ENCODE measurements around the gene FARP2.

FARP2 gene

DNA sequence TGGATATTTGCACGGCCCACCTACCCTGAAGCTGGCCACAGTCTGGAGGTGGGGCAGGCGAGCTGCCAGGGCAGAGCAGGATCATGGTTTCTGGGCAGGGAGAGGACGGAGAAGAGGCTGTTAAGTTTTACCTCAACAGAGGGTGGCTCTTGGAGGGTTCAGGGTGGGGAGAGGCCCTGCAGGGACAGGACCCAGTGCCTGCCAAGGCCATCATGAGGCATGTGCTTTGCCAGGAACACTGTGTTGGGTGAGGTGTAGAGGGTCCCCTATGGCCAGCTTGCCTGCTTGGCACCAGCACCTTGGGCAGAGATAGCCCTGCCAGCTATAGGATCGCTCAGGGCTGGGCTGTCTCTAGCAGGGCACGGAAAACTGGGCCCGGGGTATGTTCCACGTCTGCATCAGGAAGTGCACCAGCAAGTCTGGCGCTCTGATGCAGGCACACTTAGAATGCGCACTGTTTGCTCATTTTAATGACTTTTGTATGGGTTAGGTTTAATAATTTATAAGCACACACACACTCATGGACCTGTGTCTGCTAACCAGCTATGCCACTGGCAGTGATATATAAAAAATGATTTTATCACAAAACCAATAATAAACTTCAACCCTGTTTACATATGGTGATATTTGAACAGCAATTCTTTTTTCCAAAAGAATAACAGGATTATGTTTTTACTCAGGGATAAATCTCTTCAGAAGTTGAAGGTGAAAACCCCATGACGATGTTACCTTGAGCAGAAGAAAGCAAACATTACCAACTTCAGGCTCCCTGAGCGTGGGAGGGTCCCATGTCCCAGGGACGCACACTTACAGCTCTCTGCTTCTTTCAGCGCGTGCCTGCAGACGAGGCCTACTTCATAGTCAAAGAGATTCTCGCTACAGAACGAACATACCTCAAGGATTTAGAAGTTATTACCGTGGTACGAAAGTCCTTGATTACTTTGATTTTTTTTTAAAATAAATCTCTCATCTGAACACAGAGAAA, 105.9 kb downstream of the FARP2 start:
- DNase-seq: no peak

GRCh38 chr2:241463276-241464135, 107.4 kb downstream of the FARP2 start:
- DNase-seq: no peak

- no peak for DNase-seq
Observed at GRCh38 chr2:241465543-241465942, 109.5 kb downstream of the FARP2 start.

DNA sequence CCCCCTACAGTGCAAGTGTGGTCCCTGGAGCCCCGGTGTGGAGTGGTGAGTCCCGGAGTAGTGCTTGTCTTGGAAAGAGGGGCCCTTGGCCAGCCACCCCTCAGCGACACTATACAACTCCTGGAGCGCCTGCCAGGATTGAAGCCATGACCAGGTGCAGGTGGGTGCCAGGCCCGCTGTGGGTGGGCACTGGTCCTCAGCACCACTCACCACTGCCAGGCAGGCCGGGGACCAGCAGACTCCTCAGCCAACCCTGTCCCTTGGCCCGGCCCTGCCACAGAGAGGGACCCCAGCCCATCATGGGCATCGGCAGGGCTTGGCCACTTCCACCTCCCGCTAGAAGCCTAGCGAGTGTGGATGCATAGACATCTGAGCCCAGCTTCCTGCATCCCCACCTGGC, 110.1 kb downstream of the FARP2 start:
- DNase-seq: no peak

DNA sequence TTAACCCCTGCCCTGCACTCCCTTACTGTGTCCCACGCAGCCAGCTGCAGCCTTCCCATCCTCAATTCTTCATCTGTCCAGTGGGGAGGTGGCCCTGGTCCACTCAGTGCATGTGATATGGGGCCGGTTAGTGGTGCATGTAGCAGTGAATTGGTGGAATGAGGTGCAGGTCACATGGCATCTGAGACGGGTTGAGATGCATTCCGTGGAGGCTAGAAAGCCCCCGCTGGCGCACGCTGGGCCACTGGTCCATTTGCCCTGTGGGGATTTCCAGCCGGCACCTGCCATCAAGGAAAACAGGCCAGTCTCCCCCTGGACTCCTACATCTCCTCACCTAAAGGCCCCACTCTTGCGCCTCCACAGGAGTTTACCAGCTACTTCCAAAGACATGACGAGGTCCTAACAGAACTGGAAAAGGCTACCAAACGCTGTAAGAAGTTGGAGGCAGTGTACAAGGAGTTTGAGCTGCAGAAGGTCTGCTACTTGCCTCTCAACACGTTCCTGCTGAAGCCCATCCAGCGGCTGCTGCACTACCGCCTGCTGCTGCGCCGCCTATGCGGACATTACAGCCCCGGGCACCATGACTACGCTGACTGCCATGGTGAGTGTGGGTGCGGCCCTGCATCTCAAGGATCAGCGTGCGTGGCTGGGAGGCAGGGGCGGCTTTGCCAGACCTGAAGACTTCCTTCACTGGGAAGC, 111.8 kb downstream of the FARP2 start:
- no peak for DNase-seq

- DNase-seq: no peak
Observed at GRCh38 chr2:241468476-241468781, 112.3 kb downstream of the FARP2 start.

DNA sequence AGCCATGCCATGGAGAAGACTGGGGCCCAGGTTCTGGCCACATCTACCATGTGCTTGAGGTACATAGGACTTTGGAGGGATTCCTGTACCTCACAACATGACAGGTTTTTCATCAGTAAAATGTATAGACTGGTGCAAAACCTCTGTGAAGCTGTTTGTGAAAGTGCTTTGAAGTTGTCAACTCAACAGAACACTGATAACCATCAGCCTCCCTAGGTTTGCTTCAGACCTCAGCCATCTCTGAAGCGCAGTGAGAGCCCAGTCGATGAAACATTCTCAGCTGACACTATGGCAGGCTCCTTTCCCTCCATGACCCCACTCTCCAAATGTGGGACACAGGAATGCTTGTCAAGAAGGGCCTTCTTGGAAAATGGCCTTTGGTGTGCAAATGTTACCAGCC, 113.7 kb downstream of the FARP2 start:
- DNase-seq: no peak

DNA sequence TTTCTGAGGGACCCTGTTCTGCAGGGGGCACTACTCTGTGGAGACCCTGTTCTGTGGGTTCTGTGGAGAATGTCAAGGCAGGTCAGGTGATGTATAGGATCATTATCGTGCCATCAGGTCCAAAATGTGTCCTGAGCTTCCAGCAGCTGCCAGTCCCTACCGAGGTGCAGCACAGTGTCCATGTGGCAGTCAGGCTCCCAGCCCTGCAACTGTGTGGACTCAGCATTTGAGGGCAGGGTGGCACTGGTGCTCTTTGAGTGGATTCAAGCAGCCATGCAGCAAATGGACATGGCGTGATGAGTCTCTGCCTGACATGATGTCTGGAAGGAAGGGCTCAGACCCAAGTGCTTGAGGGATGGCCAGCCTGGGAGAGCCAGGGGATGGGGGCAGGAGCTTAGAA, 117.3 kb downstream of the FARP2 start:
- DNase-seq: no peak

DNA sequence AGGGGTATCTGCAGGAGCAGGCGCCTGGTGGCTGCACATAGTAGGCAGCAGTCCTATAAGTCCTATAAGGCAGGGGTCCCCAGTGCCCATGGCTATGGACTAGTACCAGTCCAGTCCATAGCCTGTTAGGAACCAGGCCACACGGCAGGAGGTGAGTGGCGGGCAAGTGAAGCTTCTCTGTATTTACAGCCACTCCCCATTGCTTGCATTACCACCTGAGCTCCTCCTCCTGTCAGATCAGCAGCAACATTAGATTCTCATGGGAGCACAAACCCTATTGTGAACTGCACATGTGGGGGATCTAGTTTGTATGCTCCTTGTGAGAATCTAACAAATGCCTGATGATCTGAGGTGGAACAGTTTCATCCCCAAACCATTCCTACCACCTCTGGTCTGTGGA, 119.2 kb downstream of the FARP2 start:
- DNase-seq: no peak

GRCh38 chr2:241478166-241478565, 122.1 kb downstream of the FARP2 start:
- no peak for DNase-seq

DNA sequence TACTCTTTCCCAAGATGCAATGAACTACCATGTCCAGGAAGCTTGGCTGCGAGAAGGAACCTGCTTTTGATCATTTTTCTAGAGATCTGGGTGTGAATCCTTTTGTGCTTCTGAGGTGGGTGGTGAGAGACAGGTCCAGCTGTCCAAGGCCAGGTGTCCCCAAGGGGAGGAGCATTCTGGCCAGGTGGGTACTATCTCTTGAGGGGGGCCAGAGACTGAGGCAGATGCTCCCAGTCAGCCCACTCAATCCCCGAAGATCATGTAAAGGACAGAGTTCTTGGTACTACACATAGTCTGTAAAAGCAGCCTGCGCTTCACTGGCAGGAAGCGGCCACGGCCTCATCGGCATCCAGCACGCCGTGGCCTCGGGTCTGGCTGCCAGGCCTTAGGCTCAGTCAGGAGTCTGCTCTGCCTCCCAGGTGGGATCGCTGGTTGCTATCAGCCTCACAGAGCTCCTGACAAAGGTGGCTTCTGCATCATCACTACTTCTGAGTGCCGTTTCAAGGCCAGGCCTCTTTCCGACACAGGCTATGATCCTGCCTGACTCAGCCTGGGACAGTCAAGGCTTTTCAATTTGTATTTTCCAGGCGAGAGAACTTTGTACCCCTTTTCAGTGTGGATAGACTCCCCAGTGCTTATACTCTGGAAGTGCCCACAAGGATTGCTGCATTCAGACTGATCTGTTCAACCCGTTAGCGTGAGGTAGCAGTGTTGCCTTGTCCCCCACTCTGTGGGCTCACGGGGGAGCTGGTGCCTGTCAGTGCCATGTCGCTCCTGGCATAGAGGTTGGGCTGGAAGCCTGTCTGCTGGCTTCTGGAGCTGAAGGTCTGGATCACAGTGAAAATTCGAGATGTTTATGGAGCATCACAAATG, 123.2 kb downstream of the FARP2 start:
- no peak for DNase-seq

GRCh38 chr2:241481687-241482086, 125.6 kb downstream of the FARP2 start:
- no peak for DNase-seq

DNA sequence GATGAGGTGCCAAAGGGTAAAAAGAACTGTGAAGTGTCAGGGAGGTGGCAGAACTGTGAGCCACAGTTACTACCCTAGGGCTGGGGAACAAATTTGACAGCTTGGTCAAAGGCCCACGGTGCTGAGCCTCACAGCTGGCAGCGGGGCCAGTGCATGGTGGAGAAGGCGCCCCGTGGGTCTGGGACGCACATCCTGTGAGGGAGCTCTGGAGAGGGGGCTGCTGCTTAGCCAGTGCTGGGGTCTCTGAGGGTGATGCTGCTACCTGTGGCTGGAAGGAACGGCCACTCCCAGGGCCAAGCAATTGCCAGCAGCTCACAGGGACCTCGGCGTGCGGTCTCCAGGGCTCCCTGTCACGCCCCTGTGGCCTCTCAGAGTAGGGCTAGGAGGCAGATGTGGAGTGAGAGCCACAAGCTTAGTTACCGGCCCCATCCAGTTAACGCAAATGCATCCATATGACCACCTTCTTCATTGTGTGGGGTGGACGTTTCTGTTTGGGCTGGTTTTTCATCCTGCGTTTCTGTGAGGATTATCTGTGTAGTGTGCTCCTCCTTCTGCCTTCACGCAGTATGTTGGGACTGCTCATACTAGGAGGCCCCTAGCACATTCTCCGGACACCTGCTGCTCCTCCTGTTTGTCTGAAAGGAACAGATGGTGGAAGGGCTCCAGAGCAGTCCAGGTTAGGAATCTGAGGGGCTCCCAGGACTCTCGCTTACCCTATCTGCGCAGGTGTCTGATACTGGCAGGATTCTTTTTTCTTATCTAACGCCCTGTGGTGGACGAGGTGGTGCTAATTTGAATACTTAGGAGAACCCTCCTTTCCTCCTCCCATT, 126.3 kb downstream of the FARP2 start:
- DNase-seq: no peak

DNA sequence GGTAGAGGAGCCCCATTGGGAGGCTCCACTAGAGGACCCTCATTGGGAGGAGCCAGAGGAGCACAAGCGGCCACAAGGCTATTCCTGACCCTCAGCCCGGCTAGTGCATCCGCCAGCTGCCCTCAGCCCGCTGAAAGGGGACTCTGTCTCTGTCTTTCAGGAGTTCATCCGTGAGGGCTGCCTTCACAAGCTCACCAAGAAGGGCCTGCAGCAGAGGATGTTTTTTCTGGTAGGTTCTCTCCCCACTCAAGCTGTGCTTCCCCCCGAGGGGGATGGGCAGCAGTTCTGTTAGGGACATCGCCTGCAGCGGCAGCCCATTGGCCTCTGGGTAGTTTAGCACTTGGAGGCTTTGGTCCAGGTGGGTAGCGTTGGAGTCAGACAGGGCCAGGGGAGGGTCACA, 127.2 kb downstream of the FARP2 start:
- DNase-seq: no peak

DNA sequence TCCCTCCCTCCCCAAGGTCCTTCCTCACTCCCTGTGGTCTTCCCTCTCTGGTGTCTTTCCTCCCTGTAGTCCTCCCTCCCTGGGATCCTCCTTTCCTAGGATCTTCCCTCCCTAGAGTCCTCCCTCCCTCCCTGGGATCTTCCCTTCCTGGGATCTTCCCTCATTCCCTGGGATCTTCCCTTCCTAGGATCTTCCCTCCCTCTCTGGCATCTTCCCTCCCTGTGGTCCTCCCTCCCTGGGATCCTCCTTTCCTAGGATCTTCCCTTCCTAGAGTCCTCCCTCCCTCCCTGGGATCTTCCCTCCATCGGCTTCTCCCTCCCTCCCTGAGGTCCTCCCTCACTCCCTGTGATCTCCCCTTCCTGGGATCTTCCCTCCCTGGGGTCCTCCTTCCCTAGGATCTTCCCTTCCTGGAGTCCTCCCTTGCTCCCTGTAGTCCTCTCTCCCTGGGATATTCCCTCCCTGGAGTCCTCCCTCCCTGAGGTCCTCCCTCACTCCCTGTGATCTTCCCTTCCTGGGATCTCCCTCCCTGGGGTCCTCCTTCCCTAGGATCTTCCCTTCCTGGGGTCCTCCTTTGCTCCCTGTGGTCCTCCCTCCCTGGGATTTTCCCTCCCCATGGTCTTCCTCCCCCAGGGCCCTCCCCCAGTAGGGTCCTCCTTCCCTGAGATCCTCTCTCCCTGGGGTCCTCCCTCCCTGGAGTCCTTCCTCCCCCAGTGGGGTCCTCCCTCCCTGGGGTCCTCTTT, 129.3 kb downstream of the FARP2 start:
- DNase-seq: no peak

GRCh38 chr2:241489088-241489487, 133.0 kb downstream of the FARP2 start:
- no peak for DNase-seq

DNA sequence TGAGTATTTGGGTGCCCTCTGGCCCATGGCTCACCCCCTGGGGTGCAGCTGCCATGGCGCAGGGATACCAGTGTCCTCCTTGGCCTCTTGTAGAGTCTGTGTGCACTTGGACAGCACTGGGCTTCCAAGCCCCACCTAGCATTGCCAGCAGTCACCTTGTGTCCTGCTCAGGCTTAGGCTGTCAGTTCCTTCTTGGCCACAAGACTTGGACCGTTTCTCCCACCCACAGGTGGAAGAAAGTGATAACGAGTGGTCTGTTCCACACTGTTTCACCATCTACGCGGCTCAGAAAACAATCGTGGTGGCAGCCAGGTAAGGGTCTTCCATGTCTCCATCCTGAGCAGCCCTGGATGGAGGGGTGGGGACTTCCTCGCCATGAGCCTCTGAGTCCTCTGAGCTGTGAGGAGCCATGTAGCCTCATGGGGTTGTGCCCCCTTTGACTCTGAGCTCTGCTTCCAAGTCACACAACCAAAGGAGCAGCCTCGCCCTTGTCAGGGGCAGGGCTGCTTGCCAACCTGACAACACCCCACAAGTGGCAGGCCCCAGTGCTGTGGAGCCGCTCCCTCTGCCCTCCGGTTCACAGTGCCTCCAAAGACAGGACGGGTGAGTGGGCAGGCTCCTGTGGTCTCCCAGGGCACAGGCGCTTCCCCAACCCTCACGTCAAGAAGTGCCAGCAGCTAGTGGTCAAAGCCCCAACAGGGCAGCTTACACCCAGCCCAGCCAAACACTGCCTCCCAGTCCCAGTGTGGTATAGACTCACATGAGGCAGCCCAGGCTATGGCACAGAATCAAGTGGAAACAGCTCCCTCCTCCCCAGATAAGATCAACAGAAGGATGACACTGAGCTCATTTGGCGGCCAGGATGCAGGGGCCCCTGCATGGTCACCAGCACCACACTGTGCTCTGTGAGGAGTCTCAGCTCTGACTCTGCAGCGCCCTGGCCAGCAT, 133.9 kb downstream of the FARP2 start:
- DNase-seq: no peak

GRCh38 chr2:241490825-241491506, 134.9 kb downstream of the FARP2 start:
- no peak for DNase-seq

Measured in NCI-H2081 (cell line).